Measurements from ENCODE around the gene OBP2B.
"Not testable (repeated sequence)": the region's sequence is repeated elsewhere in the genome, so short reads cannot be mapped to it uniquely, and the experiment has no call there.

OBP2B gene

GRCh38 chr9:133238851-133239532 lies 29.9 kb upstream of the OBP2B start:
- peak; percentile 11 for DNase-seq (ENCODE audit: low spot score)
- FAIRE-seq: no peak

DNA sequence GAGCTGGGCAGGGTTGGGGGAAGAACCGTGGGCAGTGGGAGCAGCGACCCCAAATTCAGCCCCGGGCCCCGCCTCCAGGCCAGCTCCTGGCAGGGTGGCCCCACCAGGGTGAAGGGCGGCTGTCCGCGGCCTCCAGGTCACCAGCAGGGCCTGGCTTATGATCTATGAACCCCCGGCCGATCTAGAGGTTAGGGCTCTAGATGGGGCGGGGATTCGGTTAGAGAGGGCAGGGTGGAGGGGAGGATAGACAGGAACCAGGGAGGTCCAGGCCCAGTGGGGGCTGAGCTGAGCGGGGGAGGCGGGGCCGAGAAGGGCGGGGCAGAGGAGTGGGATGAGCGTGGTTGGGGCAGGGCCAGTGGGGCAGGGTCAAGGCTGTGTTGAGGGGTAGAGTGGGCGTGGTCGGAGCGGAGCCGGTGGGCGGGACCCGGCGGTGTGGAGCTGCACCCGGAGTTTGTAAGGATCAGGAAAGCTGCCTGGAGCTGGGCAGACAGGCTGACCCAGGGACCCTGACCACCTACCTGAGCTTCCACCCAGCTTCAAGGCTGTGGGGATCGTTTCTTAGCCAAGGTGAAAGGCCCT lies 29.3 kb upstream of the OBP2B start:
- FAIRE-seq (no peak), DNase-seq (ENCODE audit: low spot score) (no peak)

GRCh38 chr9:133237035-133237731 lies 28.1 kb upstream of the OBP2B start:
- no peak for DNase-seq (ENCODE audit: low spot score)
- no peak for FAIRE-seq

DNA sequence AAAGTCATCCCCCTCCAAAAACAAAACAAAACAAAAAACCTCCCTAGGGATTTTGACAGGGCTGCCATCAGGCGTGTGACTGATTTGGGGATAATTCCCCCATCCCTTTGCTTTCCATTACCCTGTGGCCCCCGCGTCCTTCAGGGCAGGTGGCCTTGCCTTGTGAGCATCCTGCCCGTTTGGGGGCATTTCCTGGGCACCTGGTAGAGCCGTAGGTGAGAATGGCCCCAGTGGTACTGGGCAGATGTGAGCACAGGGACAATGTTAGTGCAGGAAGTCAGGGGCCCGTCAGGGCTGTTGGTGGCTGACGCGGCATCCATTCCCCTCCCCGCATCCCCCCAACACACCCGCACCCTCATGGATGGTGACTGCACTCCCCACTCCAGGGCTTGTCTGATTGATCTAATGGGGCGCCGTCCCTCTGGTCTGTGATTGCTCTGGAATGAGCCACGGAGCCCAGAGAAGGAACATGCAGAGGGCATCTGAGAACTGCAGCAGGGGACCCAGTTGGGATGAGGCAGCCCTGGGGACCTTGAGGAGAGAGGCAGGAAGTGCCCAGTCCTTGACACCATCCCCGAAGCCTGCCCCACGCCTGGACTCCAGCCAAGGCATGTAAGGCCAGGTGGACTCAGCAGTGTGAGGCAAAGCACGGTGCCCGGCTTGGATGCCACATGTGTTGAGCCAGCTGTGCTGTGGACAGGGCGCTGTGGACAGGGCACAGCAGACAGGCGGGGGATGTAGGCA lies 27.4 kb upstream of the OBP2B start:
- DNase-seq (ENCODE audit: low spot score); FAIRE-seq: not testable (repeated sequence)

DNA sequence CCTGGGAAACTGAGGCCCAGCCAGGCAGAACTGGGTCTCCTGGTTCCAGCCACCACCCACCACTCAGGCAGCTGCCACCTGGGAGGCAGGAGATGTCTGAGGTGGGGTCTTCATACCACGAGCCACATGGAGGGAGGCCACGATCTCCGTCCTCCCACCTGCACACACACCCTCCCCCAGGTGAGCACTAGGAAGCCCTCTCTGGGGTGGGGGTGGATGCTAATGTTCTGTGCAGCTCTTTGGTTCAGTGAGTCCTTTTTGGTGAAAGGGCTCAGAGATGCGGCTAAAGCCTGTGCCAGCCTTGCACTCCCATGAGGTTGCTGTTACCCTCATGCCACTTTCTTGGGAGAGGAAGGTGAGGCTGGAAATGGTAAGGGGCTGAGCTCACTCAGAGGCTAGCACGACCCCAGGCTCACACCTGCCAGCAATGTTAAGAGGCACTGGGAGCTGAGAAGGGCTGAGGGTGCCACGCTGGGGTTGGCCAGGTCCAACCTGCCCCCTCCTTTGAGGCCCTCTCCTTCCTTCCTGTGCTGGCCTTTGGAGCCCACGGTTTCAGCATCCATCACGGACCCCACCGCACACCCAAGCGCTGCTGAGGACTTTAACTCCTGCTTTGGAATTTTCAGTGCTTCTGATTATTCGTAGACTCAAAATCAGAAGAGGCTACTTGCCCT lies 26.6 kb upstream of the OBP2B start:
- no peak for FAIRE-seq
- no peak for DNase-seq (ENCODE audit: low spot score)

DNA sequence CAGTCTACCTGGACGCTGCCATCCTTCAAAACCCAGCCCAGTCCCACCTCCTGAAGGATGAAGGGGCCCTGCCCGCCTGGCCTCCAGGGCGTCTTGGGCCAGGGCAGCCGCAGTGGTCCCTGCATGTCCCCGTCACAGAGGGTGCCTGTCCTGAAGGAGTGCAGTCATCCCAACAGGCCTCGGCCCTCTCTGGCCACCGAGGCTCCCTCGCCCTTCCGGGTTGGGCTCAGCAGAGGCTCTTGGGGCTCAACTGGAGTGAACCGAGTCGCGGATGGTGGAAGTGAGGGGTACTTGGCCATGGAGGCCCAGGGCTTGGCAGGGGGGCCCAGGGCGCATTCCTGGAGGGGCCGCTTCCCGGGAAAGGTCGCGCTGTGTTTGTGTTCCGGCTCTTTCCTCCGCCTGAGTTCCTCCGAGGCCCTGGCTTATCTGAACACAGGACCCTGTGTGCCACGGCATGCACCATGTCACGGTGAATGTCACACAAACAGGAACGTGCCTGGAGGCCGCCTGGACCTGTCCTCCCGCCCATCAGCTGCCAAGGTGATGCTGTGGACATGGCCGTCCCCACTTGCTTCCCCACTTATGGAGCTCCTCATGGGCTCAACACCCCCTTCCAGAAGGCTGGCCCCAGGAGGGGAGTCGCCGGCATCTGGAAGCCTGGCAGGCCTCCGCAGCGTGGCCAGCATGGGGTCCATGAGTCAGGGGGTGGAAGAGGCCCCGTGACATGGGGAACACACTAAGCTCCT lies 25.7 kb upstream of the OBP2B start:
- no peak for FAIRE-seq
- no peak for DNase-seq (ENCODE audit: low spot score)

DNA sequence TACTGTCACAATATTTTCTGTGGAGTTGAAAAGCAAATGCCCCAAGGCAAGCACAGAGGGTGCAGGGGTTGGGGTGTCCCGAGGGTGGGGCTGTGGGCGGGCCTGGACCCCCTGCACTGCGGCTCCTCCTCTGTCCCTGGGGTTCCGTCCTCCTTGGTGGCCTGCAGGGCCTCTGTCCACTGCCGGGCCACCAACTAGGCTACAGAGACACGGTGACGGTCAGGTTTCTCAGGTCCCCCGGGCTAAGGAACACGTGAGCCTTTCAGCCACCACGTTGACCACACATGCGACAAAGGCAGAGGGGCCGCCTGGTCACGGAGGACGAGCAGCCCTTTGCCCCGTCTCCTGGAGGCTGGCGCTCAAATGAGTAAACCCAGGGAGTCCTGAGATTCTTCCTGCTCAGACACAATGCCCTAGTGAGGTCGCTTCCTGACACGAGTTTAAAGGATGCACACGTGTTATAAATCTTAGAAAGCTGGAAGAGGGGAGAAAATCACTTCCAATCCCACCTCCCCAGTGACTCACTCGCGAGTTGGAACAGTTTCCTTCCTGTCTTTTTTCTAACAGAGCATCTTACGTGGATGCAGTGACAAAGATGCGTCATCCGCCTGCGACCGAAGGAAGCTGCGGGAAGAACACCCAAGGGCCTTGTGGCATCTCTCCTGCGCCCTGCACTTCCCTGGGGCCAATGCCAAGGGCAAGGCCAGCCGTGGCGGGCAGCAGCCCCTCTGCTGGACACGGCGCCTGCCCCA lies 24.8 kb upstream of the OBP2B start:
- no peak for FAIRE-seq
- no peak for DNase-seq (ENCODE audit: low spot score)

DNA sequence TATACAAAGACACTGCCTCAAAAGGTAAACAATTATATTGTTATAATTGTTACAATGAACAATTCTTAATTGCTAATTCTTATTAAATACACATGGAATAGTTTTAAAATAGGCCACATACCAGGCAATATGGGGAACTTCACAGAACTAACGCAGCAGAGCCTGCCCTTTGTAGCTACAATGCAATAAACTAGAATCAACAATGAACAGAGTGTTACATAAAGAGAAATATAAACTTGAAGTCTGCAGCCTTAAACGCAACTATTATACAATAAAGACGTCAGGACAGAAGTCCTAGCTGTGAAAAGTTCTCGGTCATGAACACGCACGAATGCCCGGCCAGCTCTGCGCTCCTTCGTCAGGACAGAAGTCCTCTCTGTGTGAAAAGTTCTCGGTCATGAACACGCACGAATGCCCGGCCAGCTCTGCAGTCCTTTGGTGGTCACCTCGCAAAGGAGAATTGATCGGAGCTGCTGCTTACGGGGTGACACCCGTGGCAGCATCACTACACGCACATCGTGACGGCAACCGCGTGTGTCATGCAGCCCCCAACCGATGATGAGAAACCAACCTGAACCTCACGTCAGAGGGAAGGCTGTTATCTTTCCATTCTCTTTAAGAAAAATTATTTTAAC lies 23.0 kb upstream of the OBP2B start:
- not testable (repeated sequence) for FAIRE-seq; DNase-seq (ENCODE audit: low spot score)

GRCh38 chr9:133230514-133230913 lies 21.5 kb upstream of the OBP2B start:
- not testable (repeated sequence) for DNase-seq (ENCODE audit: low spot score); FAIRE-seq

GRCh38 chr9:133230093-133230492 lies 21.0 kb upstream of the OBP2B start:
- no peak for DNase-seq (ENCODE audit: low spot score)
- no peak for FAIRE-seq

DNA sequence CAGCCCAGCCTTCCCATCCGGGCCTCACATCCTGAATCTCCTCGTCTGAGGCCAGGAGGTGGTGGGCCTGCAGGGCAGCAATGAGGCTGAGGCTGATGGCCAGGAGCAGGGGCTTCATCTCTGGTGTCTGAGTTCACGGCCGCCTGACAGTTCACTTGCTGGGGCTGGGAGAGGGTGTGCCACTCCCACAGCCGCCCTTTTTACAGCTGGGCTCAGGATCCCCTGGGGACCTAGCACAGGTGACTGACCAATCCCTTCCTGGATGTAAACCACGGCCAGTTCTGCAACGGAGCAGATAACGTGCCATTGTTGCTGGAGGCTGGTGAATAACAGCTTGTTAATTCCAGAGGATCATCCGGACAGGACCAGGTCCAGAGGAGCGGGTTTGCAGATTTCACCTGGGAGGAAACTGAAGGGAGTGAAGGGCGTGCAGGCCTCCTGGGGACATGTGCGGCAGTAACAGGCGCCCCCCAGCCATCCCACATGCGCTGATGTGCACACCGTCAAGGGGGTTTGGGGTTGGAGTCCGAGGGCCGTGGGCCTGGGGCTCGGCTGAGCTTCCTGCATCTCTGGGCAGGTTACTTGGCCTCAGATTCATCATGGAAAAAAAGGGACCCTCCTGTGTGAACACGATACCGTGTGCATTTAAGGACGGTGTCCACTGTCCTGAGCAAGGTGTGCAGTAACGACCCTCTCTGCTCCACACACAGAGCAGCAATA lies 19.6 kb upstream of the OBP2B start:
- not testable (repeated sequence) for FAIRE-seq; DNase-seq (ENCODE audit: low spot score)

DNA sequence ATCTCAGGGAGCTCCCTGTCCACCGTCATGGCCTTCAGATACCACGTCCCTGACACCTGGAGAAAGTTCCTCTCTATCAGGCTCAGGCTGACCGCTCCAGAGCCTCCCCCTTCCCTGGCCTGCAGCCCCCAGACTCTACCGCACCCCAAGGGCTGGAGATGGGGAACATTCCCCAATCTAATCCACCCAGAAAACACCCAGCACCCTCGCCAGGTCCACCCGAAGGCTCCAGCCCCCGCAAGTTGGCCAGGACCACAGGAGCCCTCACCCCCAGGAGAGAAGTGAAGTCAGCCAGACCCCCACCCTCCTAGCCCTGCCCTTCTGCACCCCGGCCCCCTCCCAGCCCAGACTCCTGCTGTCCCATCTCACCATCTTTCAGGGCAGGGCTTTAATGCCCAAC lies 18.9 kb upstream of the OBP2B start:
- FAIRE-seq; DNase-seq (ENCODE audit: low spot score): not testable (repeated sequence)

- FAIRE-seq: no peak
Observed at GRCh38 chr9:133227242-133227860, 18.3 kb upstream of the OBP2B start.

GRCh38 chr9:133226219-133227171 lies 17.4 kb upstream of the OBP2B start:
- FAIRE-seq (no peak), DNase-seq (ENCODE audit: low spot score) (no peak)

More at GRCh38 chr9:133227242-133227860, 18.3 kb upstream of the OBP2B start:
- no peak for DNase-seq (ENCODE audit: low spot score)

DNA sequence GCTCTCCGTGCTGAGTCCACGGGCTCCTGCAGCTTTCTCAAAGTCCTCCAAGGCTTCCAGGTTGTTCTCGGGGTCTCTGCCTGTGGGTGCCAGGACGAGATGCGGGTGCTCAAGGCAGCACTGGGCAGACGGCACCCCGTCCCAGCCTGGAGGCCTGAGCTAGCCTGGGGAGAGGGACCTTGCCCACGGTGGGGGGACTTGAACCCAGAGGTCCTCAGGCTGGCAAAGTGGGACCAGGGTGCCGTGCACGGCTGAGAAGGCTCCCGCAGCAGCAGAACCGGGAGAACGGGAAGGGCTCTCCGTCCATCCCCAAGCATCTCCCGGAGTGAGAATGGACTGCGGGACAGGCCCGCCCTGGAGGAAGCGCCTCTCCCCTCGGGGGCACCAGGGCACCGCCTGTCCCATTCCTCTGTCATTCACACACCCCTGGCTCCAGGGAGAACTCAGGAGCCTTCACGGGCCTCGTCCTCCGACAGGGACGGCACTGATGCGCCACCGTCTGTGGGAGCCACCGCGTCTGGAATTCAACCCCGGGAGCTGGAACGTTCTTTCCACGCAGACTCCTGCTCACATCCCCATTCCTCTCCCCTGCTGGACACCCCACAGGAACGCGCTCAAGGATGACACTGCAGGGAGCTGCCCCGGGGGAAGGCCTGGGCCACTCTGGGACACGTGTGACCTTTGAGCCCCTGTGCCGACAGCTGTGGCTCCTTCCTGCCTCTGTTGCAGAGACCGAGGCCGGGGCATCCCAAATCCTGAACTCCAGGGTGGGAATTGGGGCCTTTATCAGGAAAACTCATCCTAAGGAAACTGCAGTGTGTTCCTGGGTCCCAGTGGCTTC lies 16.3 kb upstream of the OBP2B start:
- DNase-seq (ENCODE audit: low spot score): no peak
- FAIRE-seq: no peak

GRCh38 chr9:133224762-133225161 lies 15.7 kb upstream of the OBP2B start:
- DNase-seq (ENCODE audit: low spot score) (no peak), FAIRE-seq (no peak)

All from RCC 7860 (cell line).